H1 (cell line): ENCODE data around the gene HOXC13. TPM values are rescaled to one million over a fixed set of nuclear protein-coding genes. Genes with fewer than 3 reads are reported as not detected.

Experiments used
- CTCF ChIA-PET: fragments of 300-600 bp; sonication (Branson Sonifier 250); formaldehyde crosslinking; loops from one replicate; lab custom pipeline; 2021; ENCODE audit not compliant: partially characterized antibody; lab: Charles Lee
- POLR2A ChIA-PET: fragments of 300-600 bp; sonication (Branson Sonifier 250); formaldehyde crosslinking; loops from one replicate; lab custom pipeline; 2021; ENCODE audit warnings: inconsistent platforms; ENCODE audit not compliant: partially characterized antibody; lab: Charles Lee
- DNase-seq, 2 experiments: peaks; one replicate each; pipeline versions ENCODE4 v3.0.0 to v3.0.0-alpha.2; 2010 to 2022; ENCODE audit warnings: low spot score in 2 of 2, low read depth in 1 of 2, mixed read lengths in 1 of 2
- FAIRE-seq: peaks from 2 replicates; lab custom pipeline; 2011; peaks lifted over from hg19 to GRCh38; lab: Jason Lieb, UNC
- H2AFZ ChIP-seq: 2 replicates; pipeline ENCODE4 v1.8.1; 2012; ENCODE audit warnings: low read length, inconsistent platforms
- H2AK5ac ChIP-seq: 2 replicates; pipeline ENCODE4 v1.6.1; 2013; ENCODE audit warnings: low read depth, low read length
- H2BK120ac ChIP-seq: replicated peaks from 2 replicates; pipeline ENCODE3; 2013; ENCODE audit warnings: low read depth, low read length, inconsistent platforms
- H2BK12ac ChIP-seq: 2 replicates; pipeline ENCODE4 v1.6.1; 2013; ENCODE audit warnings: low read depth, low read length
- H2BK15ac ChIP-seq: 2 replicates; pipeline ENCODE4 v1.6.1; 2013; ENCODE audit warnings: low read length
- H2BK20ac ChIP-seq: 2 replicates; pipeline ENCODE4 v1.6.1; 2013; ENCODE audit warnings: low read length
- H2BK5ac ChIP-seq: 2 replicates; pipeline ENCODE4 v1.6.1; 2013; ENCODE audit warnings: low read depth, low read length
- H3K14ac ChIP-seq: 2 replicates; pipeline ENCODE4 v1.6.1; 2013; ENCODE audit warnings: inconsistent platforms; ENCODE audit not compliant: insufficient read length
- H3K18ac ChIP-seq: 2 replicates; pipeline ENCODE4 v1.6.1; 2013; ENCODE audit warnings: low read length; ENCODE audit errors: extremely low read depth
- H3K23ac ChIP-seq: 2 replicates; pipeline ENCODE4 v1.6.1; 2013; ENCODE audit warnings: inconsistent platforms; ENCODE audit not compliant: insufficient read length
- H3K23me2 ChIP-seq: 2 replicates; pipeline ENCODE4 v1.6.1; 2013; ENCODE audit warnings: low read depth, low read length
- H3K27ac ChIP-seq: 2 replicates; pipeline ENCODE4 v1.6.1; 2011; ENCODE audit warnings: low read depth, low read length, inconsistent platforms
- H3K27me3 ChIP-seq, 4 experiments: replicated peaks in 1 of 4; 1 replicate in 1 of 4; 2 replicates in 3 of 4; pipeline versions ENCODE4 v1.6.1 to v1.8.1; 2011 to 2013; ENCODE audit warnings: low read length in 3 of 4, mild to moderate bottlenecking in 3 of 4, inconsistent platforms in 2 of 4, mixed read lengths in 2 of 4, moderate library complexity in 1 of 4; ENCODE audit not compliant: control insufficient read depth in 3 of 4, insufficient read depth in 3 of 4; ENCODE audit errors: extremely low read depth in 1 of 4
- H3K36me3 ChIP-seq, 4 experiments: 2 replicates each; pipeline versions ENCODE4 v1.6.1 to v1.8.1; 2011 to 2013; ENCODE audit warnings: mild to moderate bottlenecking in 4 of 4, low read length in 3 of 4, moderate library complexity in 2 of 4, control low read depth in 1 of 4, inconsistent platforms in 1 of 4; ENCODE audit not compliant: insufficient read depth in 4 of 4, control insufficient read depth in 2 of 4
- H3K4ac ChIP-seq: replicated peaks from 2 replicates; pipeline ENCODE3; 2013; ENCODE audit warnings: low read length, low read depth, mixed read lengths, inconsistent platforms; ENCODE audit not compliant: insufficient read length
- H3K4me1 ChIP-seq, 4 experiments: replicated peaks in 1 of 4; 1 replicate in 1 of 4; 2 replicates in 3 of 4; pipeline versions ENCODE4 v1.6.1 to v1.8.1; 2011 to 2013; ENCODE audit warnings: low read length in 3 of 4, inconsistent platforms in 2 of 4, mixed read lengths in 1 of 4; ENCODE audit not compliant: insufficient read depth in 4 of 4, control insufficient read depth in 3 of 4
- H3K4me2 ChIP-seq, 2 experiments: 2 replicates each; pipeline versions ENCODE4 v1.6.1 to v1.8.1; 2011 to 2013; ENCODE audit warnings: low read depth in 2 of 2, low read length in 2 of 2, control low read depth in 1 of 2, inconsistent platforms in 1 of 2, mild to moderate bottlenecking in 1 of 2; ENCODE audit not compliant: insufficient read depth in 1 of 2
- H3K4me3 ChIP-seq, 4 experiments: fragments of 200-600, 300-600 bp in 1 of 4; sonication (generic), shearing (Covaris generic), sonication (Bioruptor Twin) in 1 of 4; 2 replicates each; pipeline versions ENCODE4 v1.5.1 to v1.8.1; 2011 to 2016; ENCODE audit warnings: low read length in 4 of 4, low read depth in 3 of 4, control low read depth in 2 of 4, inconsistent platforms in 2 of 4, mild to moderate bottlenecking in 2 of 4, mixed read lengths in 1 of 4, moderate library complexity in 1 of 4; ENCODE audit not compliant: insufficient read depth in 2 of 4; ENCODE audit errors: extremely low read depth in 1 of 4
- H3K56ac ChIP-seq: replicated peaks from 2 replicates; pipeline ENCODE3; 2013; ENCODE audit warnings: low read depth, mild to moderate bottlenecking, mixed read lengths, low read length, inconsistent platforms; ENCODE audit not compliant: insufficient read length
- H3K79me1 ChIP-seq: 2 replicates; pipeline ENCODE4 v1.6.1; 2013; ENCODE audit warnings: low read depth, low read length, control low read depth
- H3K79me2 ChIP-seq, 2 experiments: 2 replicates each; pipeline versions ENCODE4 v1.6.1 to v1.8.1; 2012 to 2013; ENCODE audit warnings: low read length in 2 of 2, mild to moderate bottlenecking in 2 of 2, inconsistent platforms in 1 of 2; ENCODE audit not compliant: insufficient read depth in 2 of 2, control insufficient read depth in 1 of 2
- H3K9ac ChIP-seq, 4 experiments: replicated peaks in 1 of 4; 1 replicate in 1 of 4; 2 replicates in 3 of 4; pipeline versions ENCODE4 v1.6.1 to v1.8.1; 2011 to 2013; ENCODE audit warnings: low read depth in 3 of 4, low read length in 3 of 4, control low read depth in 2 of 4, mild to moderate bottlenecking in 2 of 4, moderate library complexity in 2 of 4, inconsistent platforms in 1 of 4; ENCODE audit errors: extremely low read depth in 1 of 4
- H3K9me3 ChIP-seq, 2 experiments: 2 replicates each; pipeline versions ENCODE4 v1.6.1 to v1.8.1; 2012 to 2013; ENCODE audit warnings: mild to moderate bottlenecking in 2 of 2, moderate library complexity in 2 of 2, control low read depth in 1 of 2, inconsistent platforms in 1 of 2, low read depth in 1 of 2, low read length in 1 of 2, mixed read lengths in 1 of 2; ENCODE audit not compliant: insufficient read depth in 2 of 2
- H4K20me1 ChIP-seq, 2 experiments: replicated peaks in 1 of 2; 2 replicates each; pipeline versions ENCODE3 to v1.8.1; 2011 to 2013; ENCODE audit warnings: inconsistent platforms in 2 of 2, low read length in 2 of 2, mild to moderate bottlenecking in 1 of 2; ENCODE audit not compliant: insufficient read depth in 2 of 2, control insufficient read depth in 1 of 2
- H4K5ac ChIP-seq: 2 replicates; pipeline ENCODE4 v1.6.1; 2013; ENCODE audit warnings: low read length, low read depth, mixed read lengths, inconsistent platforms; ENCODE audit not compliant: insufficient read length
- H4K8ac ChIP-seq: 2 replicates; pipeline ENCODE4 v1.8.0; 2013; ENCODE audit warnings: mild to moderate bottlenecking, moderate library complexity, low read length, inconsistent platforms; ENCODE audit not compliant: insufficient read depth; ENCODE audit errors: extremely low read depth
- H4K91ac ChIP-seq: replicated peaks from 2 replicates; pipeline ENCODE3; 2013; ENCODE audit warnings: low read length, mixed read lengths, inconsistent platforms; ENCODE audit not compliant: insufficient read length
- MAFK ChIP-seq: IDR thresholded peaks from 2 replicates; pipeline ENCODE4 v1.6.1; 2012; ENCODE audit warnings: low read depth, mild to moderate bottlenecking, improper control_type of control experiment, low read length
- RNF2 ChIP-seq: fragments of 200-900, 300-1000 bp; sonication (generic); IDR thresholded peaks from 2 replicates; pipeline ENCODE4 v1.7.1; 2016; ENCODE audit warnings: borderline replicate concordance, low read depth, mild to moderate bottlenecking, antibody characterized with exemption, low read length; ENCODE audit not compliant: poor library complexity, severe bottlenecking; ENCODE audit errors: missing control alignments
- WGBS, 2 experiments: shearing (Covaris generic) in 1 of 2; methylation state at CpG; one replicate each; pipeline versions ENCODE4 v1.1.6 to v1.1.7; 2013 to 2015; ENCODE audit warnings: low lambda C conversion rate in 2 of 2, mixed read lengths in 2 of 2, inconsistent platforms in 1 of 2, low coverage in 1 of 2, missing lambda C conversion rate in 1 of 2; ENCODE audit not compliant: insufficient replicate concordance in 2 of 2, insufficient coverage in 1 of 2, insufficient read length in 1 of 2; ENCODE audit errors: extremely low coverage in 1 of 2, missing lambda C conversion rate in 1 of 2; 5-methylcytosine and 5-hydroxymethylcytosine counted together
- polyA plus RNA-seq, 7 experiments: library from polyadenylated mRNA; depleted of rRNA in 3 of 7; stranded (reverse) in 5 of 7; unstranded in 2 of 7; fragments of >200 nt in 5 of 7; fragments of 200-250 nt in 2 of 7; gene quantifications; 1 replicate in 5 of 7; 2 replicates in 1 of 7; 4 replicates in 1 of 7; pipeline versions ENCODE4 v1.2.1 to v1.2.3, GENCODE V29; 2011 to 2013; ENCODE audit warnings: missing spikeins in 2 of 7, mixed read lengths in 2 of 7
- total RNA-seq: library from RNA; stranded (reverse); fragmentation: NEBNext Ultra II Directional; extraction: Animal tissue kit (Norgen Biotek cat#: 25700); gene quantifications from 2 replicates; pipeline ENCODE4 v1.2.1, GENCODE V29; 2021

Gene HOXC13
- total and polyA plus RNA-seq, 2 of the 8 experiments (the other 6 are each of a cell fraction or from before 2014, with no cell fraction given), result 0.02 TPM; not detected in 1

DNA sequence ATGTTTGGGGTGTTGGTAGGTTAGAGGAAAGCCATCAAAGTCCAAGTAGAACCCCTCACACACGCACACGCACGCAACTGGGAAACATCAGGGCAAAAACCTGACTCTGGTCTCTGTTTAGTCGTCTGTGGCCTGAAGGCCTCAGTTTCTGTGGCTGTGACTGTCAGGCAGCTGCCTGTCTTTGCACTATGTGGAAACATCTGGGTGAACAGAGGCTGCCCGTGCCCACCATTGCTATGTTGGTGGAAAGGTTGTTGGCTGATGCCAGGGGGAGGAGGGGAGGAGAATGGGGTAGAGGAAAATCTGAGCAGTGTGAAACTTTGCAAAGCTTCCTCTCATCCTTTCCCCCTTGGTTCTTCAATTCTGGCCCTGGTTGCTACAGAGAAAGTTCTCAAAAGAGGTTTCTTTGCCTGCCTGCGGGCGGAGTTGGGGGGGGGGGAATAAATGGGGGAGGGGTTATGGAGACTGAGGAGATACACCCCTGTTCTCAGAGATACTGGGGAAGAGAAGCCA lies 53.8 kb downstream of the HOXC13 start:
- H3K36me3 ChIP-seq, result peaks cover 0 to 12% (median 0%) of the 10 kb centered on the region in 4 experiments; a peak in 1 of 8 replicates
- no peak overlapping the region for H3K18ac ChIP-seq
- POLR2A ChIA-PET, result no interaction called here
- no peak overlapping the region for H4K5ac ChIP-seq
- no peak overlapping the region for H3K14ac ChIP-seq
- peaks cover 27 to 34% of the 10 kb centered on the region in 2 experiments for H4K20me1 ChIP-seq
- no peak overlapping the region for H2BK12ac ChIP-seq
- H3K9me3 ChIP-seq, result peaks cover 0 to 4% of the 10 kb centered on the region in 2 experiments; a peak in 1 of 4 replicates
- H3K4ac ChIP-seq, result no peak overlapping the region
- no peak overlapping the region for H2BK15ac ChIP-seq
- H3K4me3 ChIP-seq, result no peak overlapping the region
- no peak for DNase-seq
- H2BK120ac ChIP-seq, result no peak overlapping the region
- H4K8ac ChIP-seq, result no peak overlapping the region
- peaks cover 97 to 100% (median 100%) of the 10 kb centered on the region in 4 experiments for H3K27me3 ChIP-seq
- peak; percentile 68 for TF ChIP-seq RNF2
- TF ChIP-seq MAFK, result no peak
- TF ChIP-seq, all 59 proteins: peak for 1
- Histone ChIP-seq H2AFZ (no peak overlapping the region), H3K4me1 (peaks cover 0 to 15% (median 3%) of the 10 kb centered on the region in 4 experiments; a peak in 5 of 7 replicates), H2AK5ac (peak overlapping the region; percentile 34; the same call in 1 of the 2 replicates), H3K23me2 (peaks cover 2% of the 10 kb centered on the region; the same call in 1 of the 2 replicates), H3K9ac (no peak overlapping the region), H2BK20ac (no peak overlapping the region), H3K79me2 (no peaks in the 10 kb centered on the region), H3K79me1 (no peaks in the 10 kb centered on the region), H4K91ac (no peak overlapping the region), H3K56ac (no peak overlapping the region), H3K27ac (no peak overlapping the region), H3K4me2 (no peak overlapping the region), H2BK5ac (no peak overlapping the region), H3K23ac (no peak overlapping the region)
- 44% methylated on average over 7 of the region's 7 CpGs; no CpG with 5 or more reads in 1 of the 2 experiments for WGBS, 2 experiments
- CTCF ChIA-PET, result interaction anchor here (0.7 to 4.3 kb wide), 12 partner anchors 8 to 249 kb away, joined by 3 to 30 read pairs (median 5); partner anchors contain the start of genes HOXC10, HOXC11 and HOXC5
- FAIRE-seq, result no peak
